K562 (cell line): ENCODE data around the gene PTGES3L. TPM values are rescaled to one million over a fixed set of nuclear protein-coding genes. Genes with fewer than 3 reads are reported as not detected.
"Not testable (repeated sequence)": the region's sequence is repeated elsewhere in the genome, so short reads cannot be mapped to it uniquely, and the experiment has no call there.

Source experiments
- ATAC-seq: fragments of 200-7000 bp; cut with Tn5 transposase; 3 replicates; pipeline ENCODE4 v1.9.1; 2020; ENCODE audit warnings: moderate library complexity
- BruUV-seq: library from RNA; stranded (reverse); fragments of 400-500 nt; replicated peaks from 2 replicates; lab custom pipeline; 2021; lab: Mats Ljungman, UMichigan
- CTCF ChIA-PET: fragments of 300-600 bp; formaldehyde crosslinking; extraction: SDS; loops from one replicate; lab custom pipeline; 2021; ENCODE audit warnings: low intra/inter-chr PET ratio; lab: Yijun Ruan, JAX
- POLR2A ChIA-PET: fragments of 300-600, 350-650 bp; sonication (Branson Sonifier 250); formaldehyde crosslinking; extraction: SDS; loops from one replicate; lab custom pipeline; 2021; ENCODE audit warnings: antibody characterized with exemption, inconsistent platforms; lab: Yijun Ruan, JAX
- DNase-seq, 4 experiments: peaks; one replicate each; pipeline versions ENCODE4 v3.0.0 to v3.0.0-alpha.2; 2011 to 2018; ENCODE audit warnings: low spot score in 3 of 4, mixed read lengths in 3 of 4; ENCODE audit errors: extremely low read depth in 1 of 4
- FAIRE-seq: peaks from 2 replicates; lab custom pipeline; 2011; peaks lifted over from hg19 to GRCh38; lab: Jason Lieb, UNC
- H2AFZ ChIP-seq: 2 replicates; pipeline ENCODE4 v1.6.0; 2011; ENCODE audit warnings: low read depth, low read length, control low read depth, inconsistent platforms
- H3K27ac ChIP-seq: fragments of 200-600 bp; 3 replicates; pipeline ENCODE4 v1.8.0; 2011; ENCODE audit warnings: low read depth, mild to moderate bottlenecking, control low read depth, inconsistent platforms, low read length, moderate library complexity, mixed read lengths; ENCODE audit errors: extremely low read depth
- H3K27me3 ChIP-seq, 2 experiments: fragments of 300-600 bp in 1 of 2; 2 replicates in 1 of 2; 3 replicates in 1 of 2; pipeline versions ENCODE4 v1.6.0 to v1.8.0; 2011; ENCODE audit warnings: inconsistent platforms in 2 of 2, low read length in 2 of 2, mild to moderate bottlenecking in 1 of 2, mixed read lengths in 1 of 2, moderate library complexity in 1 of 2; ENCODE audit not compliant: control insufficient read depth in 2 of 2, insufficient read depth in 2 of 2
- H3K36me3 ChIP-seq: fragments of 300-600 bp; 3 replicates; pipeline ENCODE4 v1.8.0; 2011; ENCODE audit warnings: mild to moderate bottlenecking, low read length, inconsistent platforms; ENCODE audit not compliant: control insufficient read depth, insufficient read depth
- H3K4me1 ChIP-seq, 2 experiments: fragments of 200-600 bp in 1 of 2; replicated peaks in 1 of 2; 2 replicates in 1 of 2; 3 replicates in 1 of 2; pipeline versions ENCODE4 v1.5.1 to v1.8.0; 2011; ENCODE audit warnings: inconsistent platforms in 2 of 2, low read length in 2 of 2, mild to moderate bottlenecking in 1 of 2, mixed read lengths in 1 of 2, moderate library complexity in 1 of 2; ENCODE audit not compliant: control insufficient read depth in 2 of 2, insufficient read depth in 2 of 2
- H3K4me2 ChIP-seq: 2 replicates; pipeline ENCODE4 v1.6.1; 2011; ENCODE audit warnings: low read length, control low read depth, inconsistent platforms, mixed read lengths; ENCODE audit not compliant: insufficient read depth
- H3K4me3 ChIP-seq: fragments of 200-600 bp; sonication (generic), shearing (Covaris generic); 2 replicates; pipeline ENCODE4 v1.5.1; 2016; ENCODE audit warnings: control low read depth, inconsistent platforms
- H3K79me2 ChIP-seq: fragments of 200-600 bp; 3 replicates; pipeline ENCODE4 v1.8.0; 2011; ENCODE audit warnings: low read length, inconsistent platforms; ENCODE audit not compliant: control insufficient read depth, insufficient read depth
- H3K9ac ChIP-seq, 2 experiments: 2 replicates each; pipeline versions ENCODE4 v1.6.0 to v1.6.1; 2011; ENCODE audit warnings: low read depth in 2 of 2, low read length in 2 of 2, control low read depth in 1 of 2, inconsistent platforms in 1 of 2, mild to moderate bottlenecking in 1 of 2, mixed read lengths in 1 of 2; ENCODE audit not compliant: insufficient read depth in 1 of 2
- H3K9me1 ChIP-seq: one replicate; pipeline ENCODE4 v1.6.0; 2011; ENCODE audit warnings: inconsistent platforms, mild to moderate bottlenecking, low read length, moderate library complexity; ENCODE audit not compliant: control insufficient read depth, insufficient read depth
- H3K9me3 ChIP-seq: replicated peaks from 2 replicates; pipeline ENCODE4 v1.5.1; 2011; ENCODE audit warnings: low read depth, low read length, inconsistent platforms; ENCODE audit not compliant: control insufficient read depth, insufficient read depth
- H4K20me1 ChIP-seq: replicated peaks from 2 replicates; pipeline ENCODE4 v1.6.1; 2011; ENCODE audit warnings: low read length, inconsistent platforms, mixed read lengths; ENCODE audit not compliant: control insufficient read depth, insufficient read depth
- CBFA2T3 ChIP-seq: fragments of 450-650 bp; IDR thresholded peaks from 2 replicates; pipeline ENCODE4 v1.6.1; 2017
- IRF2 ChIP-seq: sonication (generic); formaldehyde crosslinking; IDR thresholded peaks from 2 replicates; pipeline ENCODE4 v1.8.1; 2022; ENCODE audit warnings: mild to moderate bottlenecking, missing genetic modification reagents
- NEUROD1 ChIP-seq: fragments of 150-350 bp; IDR thresholded peaks from 2 replicates; pipeline ENCODE4 v1.6.1; 2014; ENCODE audit warnings: borderline replicate concordance, low read length, low read depth; ENCODE audit not compliant: partially characterized antibody
- TAL1 ChIP-seq: fragments of 450-650 bp; IDR thresholded peaks from 2 replicates; pipeline ENCODE4 v1.6.1; 2016; ENCODE audit warnings: mild to moderate bottlenecking
- TCF3 ChIP-seq: sonication (generic); formaldehyde crosslinking; IDR thresholded peaks from 2 replicates; pipeline ENCODE4 v1.4.0; 2020; ENCODE audit warnings: mild to moderate bottlenecking, missing genetic modification reagents
- TEAD4 ChIP-seq, 2 experiments: sonication (generic) in 1 of 2; formaldehyde crosslinking in 1 of 2; IDR thresholded peaks; 2 replicates each; pipeline versions ENCODE4 v1.6.1 to v1.8.0; 2012 to 2022; ENCODE audit warnings: borderline replicate concordance in 1 of 2, inconsistent platforms in 1 of 2, low read length in 1 of 2, mild to moderate bottlenecking in 1 of 2, missing genetic modification reagents in 1 of 2
- ZC3H8 ChIP-seq: fragments of 450-650 bp; IDR thresholded peaks from 2 replicates; pipeline ENCODE4 v1.6.1; 2017
- ZNF655 ChIP-seq: fragments of 250-450 bp; sonication (Bioruptor Pico); IDR thresholded peaks from 2 replicates; pipeline ENCODE4 v1.5.0; 2021
- WGBS: fragments of 100-300 bp; shearing (Covaris generic); methylation state at CpG from one replicate; pipeline ENCODE4 v1.1.6; 2016; ENCODE audit warnings: low coverage, mixed read lengths; ENCODE audit not compliant: insufficient coverage; ENCODE audit errors: missing lambda C conversion rate; 5-methylcytosine and 5-hydroxymethylcytosine counted together
- in situ Hi-C: fragments of 300-500 bp; cut with MboI; formaldehyde crosslinking; loops from 4 replicates; pipeline ENCODE4 v1.15.0; 2018; ENCODE audit warnings: inconsistent platforms, mixed read lengths
- intact Hi-C: fragments of 100-400 bp; cut with micrococcal nuclease; formaldehyde crosslinking; loops from 2 replicates; pipeline ENCODE4 v1.14.2; 2022
- polyA plus RNA-seq, 8 experiments: library from polyadenylated mRNA; depleted of rRNA in 4 of 8; stranded (reverse) in 5 of 8; unstranded in 3 of 8; fragments of >200 nt; fragmentation: Nextera tagmentation in 2 of 8; fragmentation: Illumina TruSeq in 1 of 8; extraction: Ambion mirVana in 2 of 8; extraction: Trizol in 1 of 8; gene quantifications; 2 replicates each; pipeline versions ENCODE4 v1.2.1 to v1.2.3, GENCODE V29; 2011 to 2014; ENCODE audit warnings: inconsistent platforms in 1 of 8, missing spikeins in 1 of 8
- total RNA-seq, 7 experiments: library from RNA; depleted of rRNA in 6 of 7; stranded (reverse); fragments of >200 nt in 6 of 7; fragmentation: Illumina TruSeq in 2 of 7; extraction: Trizol in 2 of 7; gene quantifications; 2 replicates each; pipeline versions ENCODE4 v1.2.1 to v1.2.3, GENCODE V29; 2011 to 2021; ENCODE audit warnings: low replicate concordance in 1 of 7

The PTGES3L gene
- total and polyA plus RNA-seq, 9 of the 15 experiments (the other 6 are each of a cell fraction or from before 2014, with no cell fraction given), result 6.0 to 16.0 (median 9.6) TPM

GRCh38 chr17:42975265-42975664 is 4.6 kb downstream of the PTGES3L start (continued):
- peak; percentile 18; the same call in 1 of the 2 replicates for TF ChIP-seq TAL1
- no peak for TF ChIP-seq NEUROD1
- no peak for TF ChIP-seq ZC3H8
- no peak for TF ChIP-seq IRF2 (CRISPR knock-in tag)
- peak; percentile 55 for TF ChIP-seq CBFA2T3
- TF ChIP-seq TCF3 (CRISPR knock-in tag), result peak; percentile 27; the same call in 1 of the 2 replicates
- TF ChIP-seq TEAD4 (IDR thresholded peaks at IDR 0.05; ENCODE audit: low read length), result peak; percentile 11; the same call in 1 of the 2 replicates
- TF ChIP-seq TEAD4 (CRISPR knock-in tag; IDR thresholded peaks at IDR 0.05; ENCODE audit: borderline replicate concordance), result no peak
- TF ChIP-seq ZNF655 (CRISPR knock-in tag), result no peak
- TF ChIP-seq, all 486 proteins: peak for 5

- POLR2A ChIA-PET, H3K36me3 ChIP-seq, H3K27ac ChIP-seq, H3K9ac ChIP-seq, H3K4me2 ChIP-seq, CTCF ChIA-PET, H3K4me3 ChIP-seq, H3K27me3 ChIP-seq, H3K9me3 ChIP-seq, H2AFZ ChIP-seq, in situ Hi-C loops, H3K79me2 ChIP-seq, H4K20me1 ChIP-seq, DNase-seq, BruUV-seq, H3K4me1 ChIP-seq, H3K9me1 ChIP-seq, intact Hi-C loops, FAIRE-seq, ATAC-seq: not testable (repeated sequence)
- 80% methylated on average over 1 of the region's 18 CpGs for WGBS
Measured at GRCh38 chr17:42973323-42973722, 6.6 kb downstream of the PTGES3L start.
